ENCODE results near the gene CEP295NL.

DNA sequence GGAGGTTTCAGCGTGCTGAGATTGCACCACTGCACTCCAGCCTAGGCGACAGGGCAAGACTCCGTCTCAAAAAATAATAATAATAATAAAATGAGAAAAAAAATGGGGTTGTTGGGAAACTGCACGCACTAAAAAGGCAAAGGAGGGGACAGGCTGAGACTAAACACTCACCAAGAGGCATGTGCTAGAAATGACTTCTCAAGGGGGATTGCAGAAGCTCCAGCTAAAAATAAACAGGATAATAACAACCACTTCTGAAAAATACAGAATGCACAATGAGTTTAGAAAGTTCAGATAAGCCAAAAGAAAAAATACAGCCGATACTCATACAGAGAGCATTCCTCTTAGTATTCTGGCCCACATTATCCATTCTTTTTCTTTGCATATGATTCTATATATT is 37.3 kb upstream of the CEP295NL start:
- TF ChIP-seq EP300 (IDR thresholded peaks at IDR 0.05) = no peak
- TF ChIP-seq, protein P1, sequence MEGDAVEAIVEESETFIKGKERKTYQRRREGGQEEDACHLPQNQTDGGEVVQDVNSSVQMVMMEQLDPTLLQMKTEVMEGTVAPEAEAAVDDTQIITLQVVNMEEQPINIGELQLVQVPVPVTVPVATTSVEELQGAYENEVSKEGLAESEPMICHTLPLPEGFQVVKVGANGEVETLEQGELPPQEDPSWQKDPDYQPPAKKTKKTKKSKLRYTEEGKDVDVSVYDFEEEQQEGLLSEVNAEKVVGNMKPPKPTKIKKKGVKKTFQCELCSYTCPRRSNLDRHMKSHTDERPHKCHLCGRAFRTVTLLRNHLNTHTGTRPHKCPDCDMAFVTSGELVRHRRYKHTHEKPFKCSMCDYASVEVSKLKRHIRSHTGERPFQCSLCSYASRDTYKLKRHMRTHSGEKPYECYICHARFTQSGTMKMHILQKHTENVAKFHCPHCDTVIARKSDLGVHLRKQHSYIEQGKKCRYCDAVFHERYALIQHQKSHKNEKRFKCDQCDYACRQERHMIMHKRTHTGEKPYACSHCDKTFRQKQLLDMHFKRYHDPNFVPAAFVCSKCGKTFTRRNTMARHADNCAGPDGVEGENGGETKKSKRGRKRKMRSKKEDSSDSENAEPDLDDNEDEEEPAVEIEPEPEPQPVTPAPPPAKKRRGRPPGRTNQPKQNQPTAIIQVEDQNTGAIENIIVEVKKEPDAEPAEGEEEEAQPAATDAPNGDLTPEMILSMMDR (IDR thresholded peaks at IDR 0.05) = no peak
- TF ChIP-seq POLR2A (IDR thresholded peaks at IDR 0.05) = no peak
